Choroid plexus epithelial cell (primary cell): ENCODE data around the gene SFXN5.

Experiments used
- DNase-seq: peaks from one replicate; pipeline ENCODE4 v3.0.0-alpha.2; 2010; ENCODE audit warnings: low read depth
- H3K4me3 ChIP-seq: 2 replicates; pipeline ENCODE4 v1.5.1; 2011; ENCODE audit warnings: low read depth, mild to moderate bottlenecking, control low read depth, low read length, moderate library complexity
- TF ChIP-seq, protein P1 (sequence below): conservative IDR thresholded peaks from 2 replicates; pipeline ENCODE4 v1.5.1; 2011; ENCODE audit warnings: low read depth, mild to moderate bottlenecking, control low read depth, inconsistent platforms, low read length, moderate library complexity

Gene SFXN5

GRCh38 chr2:73054980-73055379 lies 16.5 kb downstream of the SFXN5 start:
- TF ChIP-seq, protein P1, sequence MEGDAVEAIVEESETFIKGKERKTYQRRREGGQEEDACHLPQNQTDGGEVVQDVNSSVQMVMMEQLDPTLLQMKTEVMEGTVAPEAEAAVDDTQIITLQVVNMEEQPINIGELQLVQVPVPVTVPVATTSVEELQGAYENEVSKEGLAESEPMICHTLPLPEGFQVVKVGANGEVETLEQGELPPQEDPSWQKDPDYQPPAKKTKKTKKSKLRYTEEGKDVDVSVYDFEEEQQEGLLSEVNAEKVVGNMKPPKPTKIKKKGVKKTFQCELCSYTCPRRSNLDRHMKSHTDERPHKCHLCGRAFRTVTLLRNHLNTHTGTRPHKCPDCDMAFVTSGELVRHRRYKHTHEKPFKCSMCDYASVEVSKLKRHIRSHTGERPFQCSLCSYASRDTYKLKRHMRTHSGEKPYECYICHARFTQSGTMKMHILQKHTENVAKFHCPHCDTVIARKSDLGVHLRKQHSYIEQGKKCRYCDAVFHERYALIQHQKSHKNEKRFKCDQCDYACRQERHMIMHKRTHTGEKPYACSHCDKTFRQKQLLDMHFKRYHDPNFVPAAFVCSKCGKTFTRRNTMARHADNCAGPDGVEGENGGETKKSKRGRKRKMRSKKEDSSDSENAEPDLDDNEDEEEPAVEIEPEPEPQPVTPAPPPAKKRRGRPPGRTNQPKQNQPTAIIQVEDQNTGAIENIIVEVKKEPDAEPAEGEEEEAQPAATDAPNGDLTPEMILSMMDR, result no peak
- DNase-seq, result no peak
- no peak overlapping the region for H3K4me3 ChIP-seq

DNA sequence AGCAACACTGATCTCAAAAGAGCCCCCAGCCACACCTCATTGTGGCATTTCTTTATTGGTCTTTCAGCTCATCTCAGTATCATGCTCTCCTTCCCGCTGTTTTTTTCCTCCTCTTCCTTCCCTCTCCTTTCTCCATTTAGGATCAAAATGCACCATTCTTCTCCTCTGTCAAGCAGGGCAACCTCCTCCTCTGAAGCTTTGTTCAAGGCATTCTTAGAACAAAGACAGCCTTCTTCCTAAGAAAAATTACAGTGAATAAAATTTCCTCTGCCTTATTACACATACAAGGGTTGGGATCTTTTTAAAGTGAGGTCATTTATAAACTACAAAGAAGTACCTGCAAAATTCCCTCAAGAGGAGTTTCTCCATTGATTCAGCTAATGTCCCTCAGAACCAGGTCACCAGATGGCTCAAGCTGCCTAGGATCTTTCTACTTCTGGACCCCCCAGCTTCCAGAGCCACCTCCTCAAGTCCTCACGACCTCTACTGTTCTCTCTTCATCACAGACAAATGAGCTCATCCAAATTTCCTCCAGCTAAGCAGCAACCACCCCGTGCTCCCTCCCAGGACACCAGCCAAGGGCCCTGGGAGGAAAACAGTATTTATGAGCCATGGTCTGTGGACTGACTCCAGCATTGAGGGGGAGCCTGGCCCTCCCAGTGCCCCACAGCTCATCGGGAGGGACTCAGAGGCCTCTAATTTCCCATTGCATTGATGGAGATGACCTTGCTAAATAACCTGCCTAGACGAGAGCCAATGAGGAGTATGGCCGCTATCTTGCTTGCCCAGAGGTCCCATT lies 18.0 kb downstream of the SFXN5 start:
- no peak overlapping the region for H3K4me3 ChIP-seq
- peak; percentile 55 for DNase-seq
- TF ChIP-seq, protein P1, result no peak

DNA sequence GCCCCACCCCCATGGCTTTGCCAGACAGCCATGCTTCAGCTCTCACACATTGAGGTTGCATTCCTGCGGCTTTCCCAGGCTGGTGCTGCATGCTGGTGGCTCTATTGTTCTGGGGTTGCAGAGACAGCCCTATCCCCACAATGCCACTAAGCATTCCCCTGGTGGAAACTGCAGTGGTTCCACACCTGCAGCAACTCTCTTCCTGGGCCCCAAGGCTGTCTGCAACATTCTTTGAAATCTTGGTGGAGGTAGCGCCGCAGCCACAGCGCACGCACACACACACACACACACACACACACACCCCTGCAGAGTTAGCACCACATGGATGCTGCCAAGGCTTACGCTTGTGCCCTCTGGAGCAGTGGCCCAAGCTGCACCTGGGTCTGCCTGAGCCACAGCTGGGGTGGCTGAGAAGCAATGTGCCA lies 21.4 kb downstream of the SFXN5 start:
- TF ChIP-seq, protein P1, result no peak
- no peak overlapping the region for H3K4me3 ChIP-seq
- DNase-seq, result no peak

DNA sequence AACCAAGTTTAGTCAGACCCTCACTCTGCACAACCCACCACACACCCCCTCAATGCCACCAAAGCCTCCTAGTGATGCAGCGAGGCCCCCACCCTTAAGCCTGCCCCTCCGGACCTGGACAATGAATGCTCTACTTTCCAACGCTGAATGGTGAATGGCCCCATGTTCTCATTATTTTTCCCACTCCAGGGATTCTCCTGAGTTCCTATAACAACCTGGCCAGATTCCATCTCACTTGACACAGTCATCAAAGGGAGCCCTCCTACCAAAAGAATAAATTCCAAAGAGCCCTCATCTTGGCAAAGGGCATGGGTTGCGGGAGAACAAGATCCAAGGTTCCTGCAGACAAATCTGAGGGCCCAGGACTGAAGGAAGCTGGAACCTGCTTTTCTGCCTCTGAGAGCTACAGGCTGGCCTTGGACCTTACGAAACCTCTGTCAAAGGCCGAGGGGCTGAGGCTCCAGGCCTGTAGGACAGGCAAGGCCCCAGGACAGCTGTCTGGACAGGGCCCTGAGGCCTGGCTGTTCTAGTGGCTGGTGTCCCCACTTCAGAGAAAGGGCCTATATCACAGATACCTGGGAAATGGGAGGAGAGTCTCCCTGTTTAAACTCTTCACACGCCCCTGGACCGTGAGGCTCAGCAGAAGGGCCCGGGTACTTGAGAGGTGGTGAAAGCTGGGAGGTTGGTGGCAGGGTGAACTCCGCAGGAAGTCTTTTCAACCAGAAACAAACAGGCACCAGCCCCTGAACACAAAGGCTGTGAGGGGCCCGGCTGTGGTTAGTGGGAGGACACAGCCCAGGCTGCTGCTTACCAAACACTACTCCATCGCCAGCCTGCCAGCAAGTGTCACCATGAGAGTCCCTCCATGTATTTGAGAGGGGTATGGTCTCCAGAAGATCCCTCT lies 27.3 kb downstream of the SFXN5 start:
- no peak for DNase-seq
- TF ChIP-seq, protein P1, result no peak
- no peak overlapping the region for H3K4me3 ChIP-seq

DNA sequence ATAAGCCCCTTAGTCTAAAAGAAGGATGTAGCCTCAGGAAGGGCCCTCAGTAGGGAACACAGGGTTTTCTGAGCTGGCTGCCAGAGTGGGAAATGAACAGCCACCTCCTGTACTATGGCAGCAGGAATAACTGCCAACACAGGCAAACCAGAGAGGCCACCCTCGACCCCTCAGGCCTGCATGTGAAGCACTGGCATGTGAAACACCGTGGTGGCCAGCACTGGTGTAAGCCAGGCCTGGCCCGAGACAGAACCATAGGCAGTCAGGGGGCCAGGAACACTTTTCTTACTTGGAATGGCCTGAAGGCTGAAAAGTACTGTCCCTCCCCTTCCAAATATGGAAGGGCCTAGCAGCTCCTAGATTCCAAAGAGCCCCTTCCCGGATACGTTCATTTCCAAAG lies 28.2 kb downstream of the SFXN5 start:
- DNase-seq, result no peak
- TF ChIP-seq, protein P1, result no peak

DNA sequence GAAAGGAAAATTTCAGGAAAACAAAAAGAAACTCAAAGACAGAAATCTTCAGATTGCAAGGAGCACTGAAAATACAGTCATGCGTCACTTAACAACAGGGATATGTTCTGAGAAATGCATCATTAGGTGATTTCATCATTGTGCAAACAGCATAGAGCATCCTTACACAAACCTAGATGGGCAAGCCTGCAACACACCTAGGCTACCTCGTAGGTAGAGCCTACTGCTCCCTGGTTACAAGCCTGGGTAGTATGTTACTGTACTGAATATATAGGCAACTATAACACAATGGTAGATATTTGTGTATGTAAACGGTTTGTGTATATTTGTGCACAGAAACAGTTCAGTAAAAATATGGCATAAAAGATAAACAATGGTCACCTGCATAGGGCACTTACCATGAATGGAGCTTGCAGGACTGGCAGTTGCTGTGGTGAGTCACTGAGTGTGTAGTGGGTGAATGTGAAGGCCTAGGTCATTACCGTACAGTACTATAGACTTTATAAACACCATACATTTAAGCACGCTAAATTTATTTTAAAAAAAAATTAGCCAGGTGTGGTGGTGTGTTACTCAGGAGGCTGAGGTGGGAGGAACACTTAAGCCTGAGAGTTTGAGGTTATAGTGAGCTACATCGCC lies 33.4 kb downstream of the SFXN5 start:
- H3K4me3 ChIP-seq, result no peak overlapping the region
- no peak for DNase-seq
- TF ChIP-seq, protein P1, result no peak

More for the DNA sequence above, 28.2 kb downstream of the SFXN5 start:
- H3K4me3 ChIP-seq, result no peak overlapping the region
